H9 (cell line): Measurements from ENCODE around the gene HNF1B. TPM values are rescaled to one million over a fixed set of nuclear protein-coding genes. Genes with fewer than 3 reads are reported as not detected.

Source experiments
- DNase-seq: peaks from one replicate; pipeline ENCODE4 v3.0.0-alpha.2; 2017
- H2AFZ ChIP-seq: one replicate; pipeline ENCODE4 v1.6.1; 2013; ENCODE audit warnings: mild to moderate bottlenecking, low read length, control low read depth, moderate library complexity
- H2AK5ac ChIP-seq: 2 replicates; pipeline ENCODE4 v1.6.1; 2013; ENCODE audit warnings: low read length, control low read depth, mixed read lengths; ENCODE audit not compliant: insufficient read length
- H2BK120ac ChIP-seq: one replicate; pipeline ENCODE4 v1.6.1; 2013; ENCODE audit warnings: low read depth, mild to moderate bottlenecking, low read length, control low read depth, inconsistent platforms; ENCODE audit not compliant: poor library complexity, severe bottlenecking
- H2BK12ac ChIP-seq: 2 replicates; pipeline ENCODE4 v1.6.1; 2013; ENCODE audit warnings: low read length, control low read depth, mixed read lengths, low read depth; ENCODE audit not compliant: insufficient read length
- H2BK15ac ChIP-seq: 2 replicates; pipeline ENCODE4 v1.6.1; 2013; ENCODE audit warnings: low read depth, low read length, control low read depth
- H2BK20ac ChIP-seq: one replicate; pipeline ENCODE4 v1.6.1; 2013; ENCODE audit warnings: low read depth, mild to moderate bottlenecking, low read length, control low read depth, inconsistent platforms; ENCODE audit not compliant: poor library complexity, severe bottlenecking
- H2BK5ac ChIP-seq: 2 replicates; pipeline ENCODE4 v1.6.1; 2013; ENCODE audit warnings: low read length, control low read depth, mixed read lengths; ENCODE audit not compliant: insufficient read length
- H3K14ac ChIP-seq: 2 replicates; pipeline ENCODE4 v1.6.1; 2013; ENCODE audit warnings: low read length, control low read depth; ENCODE audit not compliant: insufficient read depth
- H3K18ac ChIP-seq: 2 replicates; pipeline ENCODE4 v1.6.1; 2013; ENCODE audit warnings: low read depth, mild to moderate bottlenecking, mixed read lengths, low read length, control low read depth; ENCODE audit not compliant: insufficient read length
- H3K23ac ChIP-seq: 2 replicates; pipeline ENCODE4 v1.6.1; 2013; ENCODE audit warnings: low read length, control low read depth, mixed read lengths, low read depth; ENCODE audit not compliant: insufficient read length
- H3K23me2 ChIP-seq: 2 replicates; pipeline ENCODE4 v1.6.1; 2013; ENCODE audit warnings: low read depth, mild to moderate bottlenecking, mixed read lengths, low read length, control low read depth; ENCODE audit not compliant: insufficient read length, poor library complexity, severe bottlenecking
- H3K27ac ChIP-seq: 2 replicates; pipeline ENCODE4 v1.5.1; 2013; ENCODE audit warnings: low read length, control low read depth, mixed read lengths, low read depth; ENCODE audit not compliant: insufficient read length
- H3K27me3 ChIP-seq: 2 replicates; pipeline ENCODE4 v1.6.1; 2013; ENCODE audit warnings: low read length, control low read depth, inconsistent platforms; ENCODE audit not compliant: insufficient read depth
- H3K4ac ChIP-seq: 2 replicates; pipeline ENCODE4 v1.6.1; 2013; ENCODE audit warnings: low read depth, mild to moderate bottlenecking, control low read depth, inconsistent platforms, low read length, moderate library complexity
- H3K4me1 ChIP-seq: 2 replicates; pipeline ENCODE4 v1.6.1; 2013; ENCODE audit warnings: low read length, control low read depth, inconsistent platforms; ENCODE audit not compliant: insufficient read depth
- H3K4me2 ChIP-seq: 2 replicates; pipeline ENCODE4 v1.6.1; 2013; ENCODE audit warnings: low read length, control low read depth, mixed read lengths; ENCODE audit not compliant: insufficient read length, insufficient read depth
- H3K56ac ChIP-seq: 2 replicates; pipeline ENCODE4 v1.6.1; 2013; ENCODE audit warnings: low read depth, mild to moderate bottlenecking, mixed read lengths, low read length, control low read depth; ENCODE audit not compliant: insufficient read length
- H3K79me1 ChIP-seq: 2 replicates; pipeline ENCODE4 v1.6.1; 2013; ENCODE audit warnings: low read depth, mild to moderate bottlenecking, moderate library complexity, low read length, control low read depth, inconsistent platforms; ENCODE audit not compliant: insufficient read depth, poor library complexity, severe bottlenecking
- H3K79me2 ChIP-seq: 2 replicates; pipeline ENCODE4 v1.6.1; 2013; ENCODE audit warnings: low read length, control low read depth, inconsistent platforms; ENCODE audit not compliant: insufficient read depth
- H3K9ac ChIP-seq: 2 replicates; pipeline ENCODE4 v1.6.1; 2013; ENCODE audit warnings: low read length, control low read depth, mixed read lengths; ENCODE audit not compliant: insufficient read length; ENCODE audit errors: extremely low read depth
- H3K9me3 ChIP-seq: one replicate; pipeline ENCODE4 v1.6.1; 2013; ENCODE audit warnings: low read depth, low read length, inconsistent platforms; ENCODE audit not compliant: control insufficient read depth
- H3T11ph ChIP-seq: one replicate; pipeline ENCODE4 v1.6.1; 2013; ENCODE audit warnings: mild to moderate bottlenecking, low read length, control low read depth, inconsistent platforms
- H4K20me1 ChIP-seq: one replicate; pipeline ENCODE4 v1.6.1; 2013; ENCODE audit not compliant: control insufficient read depth, insufficient read length, insufficient read depth
- H4K5ac ChIP-seq: 2 replicates; pipeline ENCODE4 v1.6.1; 2013; ENCODE audit warnings: low read depth, mild to moderate bottlenecking, mixed read lengths, low read length, control low read depth; ENCODE audit not compliant: insufficient read length
- H4K8ac ChIP-seq: replicated peaks from 2 replicates; pipeline ENCODE4 v1.6.1; 2013; ENCODE audit warnings: low read length, control low read depth, mixed read lengths, low read depth; ENCODE audit not compliant: insufficient read length
- H4K91ac ChIP-seq: 2 replicates; pipeline ENCODE4 v1.6.1; 2013; ENCODE audit warnings: low read depth, mild to moderate bottlenecking, moderate library complexity, mixed read lengths, low read length, control low read depth; ENCODE audit not compliant: insufficient read length
- H3K27ac Mint-ChIP-seq, 3 experiments: 2 replicates in 2 of 3; 3 replicates in 1 of 3; pipeline ENCODE4 v1.8.0; 2020 to 2021; ENCODE audit warnings: mixed read lengths in 3 of 3, mild to moderate bottlenecking in 1 of 3, moderate library complexity in 1 of 3
- H3K27me3 Mint-ChIP-seq: 2 replicates; pipeline ENCODE4 v1.8.0; 2021; ENCODE audit warnings: low read depth, mild to moderate bottlenecking, moderate library complexity, mixed read lengths
- H3K36me3 Mint-ChIP-seq, 3 experiments: 2 replicates in 2 of 3; 3 replicates in 1 of 3; pipeline ENCODE4 v1.8.0; 2020 to 2021; ENCODE audit warnings: low read depth in 3 of 3, mixed read lengths in 3 of 3; ENCODE audit not compliant: insufficient read depth in 1 of 3
- H3K4me1 Mint-ChIP-seq, 2 experiments: 2 replicates each; pipeline ENCODE4 v1.8.0; 2020; ENCODE audit warnings: mixed read lengths in 2 of 2
- H3K4me3 Mint-ChIP-seq, 2 experiments: 2 replicates in 1 of 2; 3 replicates in 1 of 2; pipeline ENCODE4 v1.8.0; 2020 to 2021; ENCODE audit warnings: mild to moderate bottlenecking in 2 of 2, mixed read lengths in 2 of 2, moderate library complexity in 1 of 2
- H3K9me3 Mint-ChIP-seq, 2 experiments: 2 replicates in 1 of 2; 3 replicates in 1 of 2; pipeline ENCODE4 v1.8.0; 2020; ENCODE audit warnings: mild to moderate bottlenecking in 2 of 2, mixed read lengths in 2 of 2, moderate library complexity in 1 of 2
- WGBS: extraction: QIAGEN DNeasy Blood & Tissue Kit; methylation state at CpG from one replicate; pipeline ENCODE4 v1.1.7; 2013; ENCODE audit warnings: missing lambda C conversion rate, low lambda C conversion rate, mixed read lengths; ENCODE audit not compliant: insufficient read length; ENCODE audit errors: extremely low coverage; 5-methylcytosine and 5-hydroxymethylcytosine counted together
- total RNA-seq: library from RNA; stranded (reverse); gene quantifications from 2 replicates; pipeline ENCODE4 v1.2.1, GENCODE V29; 2021
- TF ChIP-seq, protein P1 (sequence below): fragments of 200-600 bp; sonication (generic); conservative IDR thresholded peaks from 3 replicates; pipeline ENCODE4 v1.8.0; 2021; ENCODE audit warnings: antibody characterized with exemption, mild to moderate bottlenecking

The HNF1B gene
- total RNA-seq, 1 experiment from 2014 or later = not detected

- no peak overlapping the region for H2BK120ac ChIP-seq
- no peak overlapping the region for H2BK12ac ChIP-seq
- H3K4ac ChIP-seq = no peak overlapping the region
- H3T11ph ChIP-seq = no peak overlapping the region
- no peaks in the 10 kb centered on the region for H3K23me2 ChIP-seq
- H2AK5ac ChIP-seq = no peak overlapping the region
- no peak overlapping the region for H4K91ac ChIP-seq
- no peak overlapping the region for H3K14ac ChIP-seq
- no peak overlapping the region for H3K23ac ChIP-seq
- H3K36me3 Mint-ChIP-seq = no peaks in the 10 kb centered on the region
- DNase-seq = no peak
- H3K4me1 ChIP-seq = no peaks in the 10 kb centered on the region
- H3K9me3 Mint-ChIP-seq = no peaks in the 10 kb centered on the region
- no CpG with 5 or more reads among the region's 4 CpGs for WGBS
- H2AFZ ChIP-seq = no peak overlapping the region
- H4K20me1 ChIP-seq = no peaks in the 10 kb centered on the region
- no peak overlapping the region for H3K4me2 ChIP-seq
- H3K9ac ChIP-seq = no peak overlapping the region
- no peak overlapping the region for H3K27ac Mint-ChIP-seq
- no peak overlapping the region for H3K56ac ChIP-seq
- H2BK15ac ChIP-seq = no peak overlapping the region
- H4K5ac ChIP-seq = no peak overlapping the region
- no peaks in the 10 kb centered on the region for H3K4me1 Mint-ChIP-seq
- no peaks in the 10 kb centered on the region for H3K27me3 ChIP-seq
- no peak overlapping the region for H3K27ac ChIP-seq
- no peaks in the 10 kb centered on the region for H3K79me1 ChIP-seq
- no peak overlapping the region for H2BK20ac ChIP-seq
- no peak overlapping the region for H2BK5ac ChIP-seq
- no peak overlapping the region for H3K4me3 Mint-ChIP-seq
- H3K27me3 Mint-ChIP-seq = peaks cover 18% of the 10 kb centered on the region
- H3K79me2 ChIP-seq = no peaks in the 10 kb centered on the region
- no peaks in the 10 kb centered on the region for H3K9me3 ChIP-seq
- H4K8ac ChIP-seq = no peak overlapping the region
- TF ChIP-seq, protein P1, sequence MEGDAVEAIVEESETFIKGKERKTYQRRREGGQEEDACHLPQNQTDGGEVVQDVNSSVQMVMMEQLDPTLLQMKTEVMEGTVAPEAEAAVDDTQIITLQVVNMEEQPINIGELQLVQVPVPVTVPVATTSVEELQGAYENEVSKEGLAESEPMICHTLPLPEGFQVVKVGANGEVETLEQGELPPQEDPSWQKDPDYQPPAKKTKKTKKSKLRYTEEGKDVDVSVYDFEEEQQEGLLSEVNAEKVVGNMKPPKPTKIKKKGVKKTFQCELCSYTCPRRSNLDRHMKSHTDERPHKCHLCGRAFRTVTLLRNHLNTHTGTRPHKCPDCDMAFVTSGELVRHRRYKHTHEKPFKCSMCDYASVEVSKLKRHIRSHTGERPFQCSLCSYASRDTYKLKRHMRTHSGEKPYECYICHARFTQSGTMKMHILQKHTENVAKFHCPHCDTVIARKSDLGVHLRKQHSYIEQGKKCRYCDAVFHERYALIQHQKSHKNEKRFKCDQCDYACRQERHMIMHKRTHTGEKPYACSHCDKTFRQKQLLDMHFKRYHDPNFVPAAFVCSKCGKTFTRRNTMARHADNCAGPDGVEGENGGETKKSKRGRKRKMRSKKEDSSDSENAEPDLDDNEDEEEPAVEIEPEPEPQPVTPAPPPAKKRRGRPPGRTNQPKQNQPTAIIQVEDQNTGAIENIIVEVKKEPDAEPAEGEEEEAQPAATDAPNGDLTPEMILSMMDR = no peak
- H3K18ac ChIP-seq = no peak overlapping the region
These were observed 17.1 kb upstream of the HNF1B start for GRCh38 chr17:37761961-37762360.
